CD4-positive, alpha-beta T cell treated with Interleukin-21 for 1 hour (primary cell): ENCODE measurements around the gene RCOR2.
A peak's percentile ranks its signal among the peaks of the same experiment; 100 is the strongest.

Experiments used
- DNase-seq: peaks from one replicate; pipeline ENCODE4 v3.0.0-alpha.2; 2020

RCOR2 gene

DNA sequence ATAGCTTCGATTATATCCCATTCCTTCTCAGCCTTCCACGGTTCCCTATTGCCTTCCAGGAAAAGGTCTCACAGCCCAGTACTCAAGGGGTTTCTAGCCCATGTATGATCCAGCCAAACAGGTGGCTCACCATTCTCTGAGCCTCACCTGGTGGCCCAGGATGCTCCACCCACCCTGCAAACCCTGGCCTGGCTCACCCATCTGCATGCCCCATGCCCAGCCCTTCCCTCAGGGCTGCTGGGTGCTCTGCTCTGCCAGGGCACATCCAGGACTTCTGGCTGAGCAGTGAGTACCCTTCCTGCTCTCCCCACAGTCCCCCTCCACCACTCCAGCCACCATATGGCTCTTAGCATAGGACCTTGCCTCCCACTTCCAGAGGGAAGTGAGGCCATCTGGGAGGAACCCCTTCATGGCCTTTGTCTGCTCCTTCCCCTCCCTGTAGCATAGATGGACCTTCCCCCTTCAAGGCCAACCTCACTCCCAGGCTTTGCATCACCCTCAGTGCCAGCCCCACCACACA, 5.8 kb upstream of the RCOR2 start:
- DNase-seq, result no peak

- peak; percentile 36 for DNase-seq
Observed at GRCh38 chr11:63920939-63921417, 4.0 kb upstream of the RCOR2 start.

GRCh38 chr11:63920126-63920938, 3.4 kb upstream of the RCOR2 start:
- no peak for DNase-seq

- DNase-seq, result no peak
Observed at GRCh38 chr11:63919267-63920125, 2.5 kb upstream of the RCOR2 start.

- DNase-seq, result no peak
Observed at GRCh38 chr11:63918507-63919191, 1.7 kb upstream of the RCOR2 start.

DNA sequence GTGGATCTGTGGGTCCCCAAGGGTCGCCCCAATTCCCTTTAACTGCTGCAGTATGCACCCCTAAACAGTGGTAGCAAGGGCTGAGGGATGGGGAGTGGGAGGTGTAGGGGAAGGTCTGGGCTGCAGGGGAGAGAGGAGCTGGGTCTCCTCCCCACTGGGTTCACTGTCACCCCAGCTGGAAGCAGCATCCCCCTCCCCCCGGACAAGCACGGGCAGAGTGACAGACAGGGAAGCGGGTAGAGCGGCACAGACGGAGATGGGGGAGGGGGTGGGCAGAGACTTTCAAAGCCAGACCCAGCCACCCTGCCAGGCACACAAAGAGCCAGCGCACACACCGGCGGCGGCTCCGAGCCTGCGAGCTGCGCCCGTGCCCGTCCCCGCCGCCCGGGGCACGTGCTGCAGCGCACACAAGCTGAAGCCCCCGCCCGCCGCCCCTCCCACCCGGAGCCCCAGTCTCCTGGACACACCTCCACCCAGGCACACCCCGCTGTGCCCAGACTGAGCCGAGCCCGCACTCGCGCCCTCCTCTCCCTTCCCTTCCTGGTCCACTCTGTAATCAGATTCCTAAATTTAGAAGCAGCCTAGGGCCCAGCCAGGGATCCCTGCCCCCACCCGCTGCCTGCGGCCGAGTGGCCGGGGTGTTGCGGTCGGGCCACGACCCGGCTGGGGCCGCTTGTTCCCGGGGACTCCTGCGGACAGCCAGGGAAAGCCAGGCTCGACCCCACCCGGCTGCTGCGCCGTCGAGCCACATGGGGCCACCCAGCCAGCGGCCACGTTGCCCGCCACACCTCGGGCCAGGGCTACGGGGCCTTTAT, 935 bp upstream of the RCOR2 start:
- peak; percentile 43 for DNase-seq

DNA sequence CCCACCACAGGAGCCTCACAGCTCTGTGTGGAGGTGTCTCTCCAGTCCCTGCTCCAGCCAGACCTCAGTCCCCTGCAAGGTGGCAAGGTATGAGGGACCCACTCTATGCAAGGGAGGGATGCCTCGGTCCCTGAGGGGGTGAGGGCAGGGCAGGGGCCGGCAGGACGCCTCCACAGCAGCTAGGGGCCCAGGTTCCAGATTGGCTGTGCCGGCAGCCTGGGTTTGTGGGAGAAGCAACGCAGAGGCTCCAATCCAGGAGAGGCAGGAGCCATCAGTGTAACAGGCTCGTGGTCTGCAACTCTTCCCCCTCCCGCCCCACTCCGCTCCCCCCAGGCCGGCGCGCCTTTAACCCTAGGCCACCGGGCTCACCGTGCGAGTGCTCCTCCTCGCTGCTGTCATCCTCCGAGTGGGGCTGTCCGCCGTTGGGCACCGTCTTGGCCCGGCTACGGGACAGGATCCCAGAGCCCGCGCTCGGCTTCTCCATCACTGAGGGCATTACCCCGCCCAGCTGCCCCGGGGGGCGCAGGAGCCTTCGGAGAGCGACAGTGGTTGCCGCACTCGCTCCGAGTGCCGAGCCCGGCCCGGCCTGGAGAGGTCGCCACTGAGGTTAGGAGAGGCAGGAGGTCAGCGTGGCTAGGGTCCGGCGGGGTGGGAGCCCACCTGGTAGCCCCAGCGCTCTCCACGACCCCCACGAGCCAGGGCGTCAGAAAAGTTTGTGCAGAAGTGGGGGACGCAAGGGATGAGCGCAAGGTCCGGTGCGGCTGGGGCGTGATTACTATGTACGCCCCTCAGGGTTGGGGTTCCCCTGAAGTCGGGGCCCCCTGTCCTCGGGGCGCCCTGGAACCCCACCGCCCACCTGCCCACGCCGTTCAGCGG, 765 bp downstream of the RCOR2 start:
- DNase-seq, result peak; percentile 22

- no peak for DNase-seq
Observed at GRCh38 chr11:63914896-63915691, 1.9 kb downstream of the RCOR2 start.

DNA sequence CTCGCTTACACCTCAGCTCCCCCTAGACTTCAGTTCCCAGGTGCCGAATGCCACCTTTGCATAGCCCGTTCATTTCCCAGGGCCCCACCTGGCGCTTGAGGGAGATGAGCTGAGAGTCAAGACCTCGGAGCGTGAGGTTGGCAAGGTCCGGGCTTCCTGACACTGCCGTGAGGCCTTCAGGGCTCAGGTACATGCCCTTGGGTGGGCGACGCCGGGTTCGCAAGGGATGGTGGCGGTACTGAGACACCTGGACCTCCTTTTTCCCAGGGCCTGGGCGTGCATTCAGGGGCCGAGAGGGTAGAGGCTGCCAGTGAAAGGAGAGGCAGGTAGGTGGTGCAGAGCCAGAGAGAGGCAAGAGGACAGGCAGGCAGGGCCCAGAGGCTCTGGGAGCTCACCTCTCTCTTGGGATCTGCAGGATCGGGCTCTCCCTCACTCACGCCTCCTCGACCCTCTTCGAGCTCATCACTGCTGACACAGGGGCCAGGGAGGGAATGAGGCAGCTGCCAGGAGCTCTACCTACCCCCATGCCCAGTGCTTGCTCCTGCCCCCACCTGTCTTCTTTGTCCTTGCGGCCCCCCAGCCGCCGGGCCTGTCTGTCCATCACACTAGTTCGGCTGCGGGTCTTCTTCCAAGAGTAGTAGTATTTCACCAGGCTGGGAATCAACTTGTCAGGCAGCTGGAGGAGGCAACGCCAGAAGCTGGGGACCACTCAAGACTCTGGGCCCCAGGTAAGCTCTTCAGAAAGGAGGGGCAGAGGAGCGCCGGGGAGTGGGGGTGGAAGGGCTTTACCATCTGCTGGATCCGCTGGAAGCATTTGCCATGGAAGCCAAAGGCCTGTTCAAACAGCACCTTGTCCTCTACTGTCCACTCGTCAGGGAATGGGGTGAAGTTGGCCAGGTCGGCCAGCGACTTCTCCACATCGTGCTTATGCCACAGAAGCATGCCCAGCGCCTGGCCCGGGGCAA, 2.8 kb downstream of the RCOR2 start:
- no peak for DNase-seq

DNA sequence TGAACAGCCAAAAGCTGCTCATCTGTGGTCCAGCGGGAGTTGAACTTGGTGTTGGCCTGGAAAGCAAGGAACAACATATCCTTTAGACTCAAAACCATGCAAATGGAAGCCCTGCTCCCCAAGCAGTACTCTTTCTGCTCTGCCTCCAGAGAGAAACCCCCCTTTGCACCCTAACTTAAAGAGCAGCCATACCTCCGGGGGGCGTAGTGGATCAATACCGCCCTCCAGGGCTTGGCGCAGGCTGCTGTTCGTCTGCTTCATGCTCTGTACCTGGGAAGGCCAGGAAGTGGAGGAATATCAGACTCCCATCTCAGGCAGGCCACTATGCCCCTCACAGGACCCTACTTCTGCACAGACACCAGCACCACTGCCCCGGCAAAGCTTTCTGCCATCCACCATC, 4.3 kb downstream of the RCOR2 start:
- DNase-seq, result no peak

- DNase-seq, result no peak
Observed at GRCh38 chr11:63911876-63912275, 5.1 kb downstream of the RCOR2 start.

GRCh38 chr11:63911440-63911839, 5.5 kb downstream of the RCOR2 start:
- no peak for DNase-seq

DNA sequence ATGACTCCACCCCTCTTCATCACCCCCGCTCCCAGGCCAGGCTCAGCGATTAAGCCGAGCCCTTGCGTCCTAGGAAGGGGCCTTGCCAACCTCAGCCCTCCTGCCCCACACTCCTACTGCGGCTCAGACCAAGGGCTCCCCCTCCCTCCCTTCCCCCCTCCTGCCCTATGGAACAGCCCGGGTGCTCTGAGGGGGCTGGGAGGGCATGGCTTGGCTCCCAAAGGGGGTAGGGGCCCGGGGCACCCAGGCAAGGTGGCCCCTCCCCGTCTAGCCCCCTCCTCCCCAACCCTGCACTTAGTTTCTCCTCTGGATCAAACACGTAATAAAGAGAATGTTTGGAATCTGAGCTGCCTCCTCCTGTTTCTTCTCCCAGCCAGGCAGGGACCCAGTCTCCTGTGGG, 6.3 kb downstream of the RCOR2 start:
- DNase-seq, result no peak

DNA sequence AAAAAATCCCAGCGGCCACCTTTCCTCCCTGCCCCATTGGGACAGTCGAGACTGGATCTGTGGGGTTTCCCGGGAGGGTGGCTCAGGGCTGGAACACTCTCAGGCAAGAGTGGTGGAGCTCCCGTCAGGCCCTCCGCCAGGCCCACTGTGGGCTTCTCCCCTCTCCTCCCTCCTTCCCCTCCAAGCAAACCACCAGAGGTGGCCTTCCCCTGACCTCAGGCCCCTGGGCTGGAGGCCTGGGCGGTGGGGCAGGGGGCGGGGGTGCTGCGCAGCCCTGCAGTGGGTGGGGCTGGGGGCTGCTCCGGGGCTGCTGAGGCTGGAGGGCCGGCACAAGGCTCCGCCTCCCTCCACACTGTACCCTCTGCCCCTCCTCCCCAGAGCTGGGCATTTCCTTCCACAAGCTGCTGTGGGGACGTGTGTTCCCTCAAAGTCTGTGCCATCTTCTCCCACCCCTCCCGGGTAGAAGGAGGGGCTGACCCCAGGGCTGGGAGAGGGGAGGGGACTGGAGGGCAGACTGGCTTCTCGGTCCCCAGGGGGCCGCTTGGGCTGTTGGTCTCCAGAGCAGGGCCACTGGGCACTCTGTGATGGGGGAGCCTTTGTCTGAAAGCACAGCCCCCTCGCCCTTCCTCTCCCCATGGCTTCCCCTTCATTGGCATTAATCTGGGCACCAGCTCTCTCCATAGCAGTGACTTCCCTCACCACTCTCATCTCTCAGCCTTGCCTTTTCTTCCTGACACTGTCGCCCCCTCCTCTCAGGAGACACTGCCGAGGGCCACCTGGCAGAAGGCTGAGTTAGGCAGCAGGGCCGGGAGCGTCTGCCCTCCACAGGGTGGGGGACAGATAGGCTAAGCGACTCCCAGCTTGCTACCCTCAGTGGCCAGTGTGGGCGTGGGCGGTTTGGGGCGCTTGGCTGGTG, 7.1 kb downstream of the RCOR2 start:
- no peak for DNase-seq

DNA sequence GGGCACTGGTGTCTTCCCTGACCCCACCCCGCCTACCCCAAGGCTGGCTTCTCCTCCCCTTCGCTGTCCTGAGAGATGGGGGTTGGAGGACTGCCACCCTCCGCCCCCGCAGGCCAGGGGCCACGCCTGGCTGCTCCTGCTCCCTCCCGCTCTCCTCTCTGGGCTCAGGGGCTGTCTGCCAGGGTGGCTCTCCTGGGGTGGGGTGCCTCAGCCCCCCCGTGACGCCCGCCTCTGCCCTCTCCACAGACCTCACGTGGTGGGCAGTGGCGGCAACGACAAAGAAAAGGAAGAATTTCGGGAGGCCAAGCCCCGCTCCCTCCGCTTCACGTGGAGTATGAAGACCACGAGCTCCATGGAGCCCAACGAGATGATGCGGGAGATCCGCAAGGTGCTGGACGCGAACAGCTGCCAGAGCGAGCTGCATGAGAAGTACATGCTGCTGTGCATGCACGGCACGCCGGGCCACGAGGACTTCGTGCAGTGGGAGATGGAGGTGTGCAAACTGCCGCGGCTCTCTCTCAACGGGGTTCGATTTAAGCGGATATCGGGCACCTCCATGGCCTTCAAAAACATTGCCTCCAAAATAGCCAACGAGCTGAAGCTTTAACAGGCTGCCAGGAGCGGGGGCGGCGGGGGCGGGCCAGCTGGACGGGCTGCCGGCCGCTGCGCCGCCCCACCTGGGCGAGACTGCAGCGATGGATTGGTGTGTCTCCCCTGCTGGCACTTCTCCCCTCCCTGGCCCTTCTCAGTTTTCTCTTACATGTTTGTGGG, 8.1 kb downstream of the RCOR2 start:
- DNase-seq, result no peak

DNA sequence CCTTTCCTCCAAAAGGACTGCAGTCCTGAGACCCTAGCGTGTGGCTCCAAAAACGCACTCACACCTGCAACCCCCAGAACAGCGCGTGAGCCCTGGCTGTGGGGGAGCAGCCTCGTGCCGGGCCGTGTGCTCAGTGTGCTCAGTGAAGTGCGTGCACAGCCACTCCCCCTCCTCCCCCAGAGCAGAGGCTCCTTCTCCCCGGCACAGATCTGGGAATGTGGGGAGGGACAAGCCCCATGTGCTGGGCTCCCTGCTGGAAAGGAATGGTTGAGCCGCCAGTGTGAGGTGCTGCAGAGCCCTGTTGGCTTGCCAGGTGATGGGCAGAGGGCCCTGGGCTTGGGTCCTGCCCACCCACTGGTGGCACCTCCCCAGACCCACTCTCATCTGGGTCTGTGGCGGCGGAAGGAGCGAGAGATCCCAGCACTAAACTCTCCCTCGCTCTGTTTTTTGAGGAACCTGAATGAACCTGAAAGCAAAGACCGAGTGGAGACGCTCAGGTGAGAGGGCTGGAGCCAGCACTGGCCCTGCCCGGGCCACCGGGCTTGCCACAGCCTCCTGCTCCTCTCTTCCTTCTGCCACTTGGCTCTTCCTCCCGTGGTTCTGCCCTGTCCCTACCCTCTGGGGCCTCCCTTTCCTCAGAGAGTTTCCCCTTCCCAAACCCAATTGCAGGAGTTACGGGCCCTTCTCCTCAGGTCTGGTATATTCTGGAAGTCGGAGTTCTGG, 9.0 kb downstream of the RCOR2 start:
- no peak for DNase-seq
